ENCODE data around the gene ZIC4.

ZIC4 gene

DNA sequence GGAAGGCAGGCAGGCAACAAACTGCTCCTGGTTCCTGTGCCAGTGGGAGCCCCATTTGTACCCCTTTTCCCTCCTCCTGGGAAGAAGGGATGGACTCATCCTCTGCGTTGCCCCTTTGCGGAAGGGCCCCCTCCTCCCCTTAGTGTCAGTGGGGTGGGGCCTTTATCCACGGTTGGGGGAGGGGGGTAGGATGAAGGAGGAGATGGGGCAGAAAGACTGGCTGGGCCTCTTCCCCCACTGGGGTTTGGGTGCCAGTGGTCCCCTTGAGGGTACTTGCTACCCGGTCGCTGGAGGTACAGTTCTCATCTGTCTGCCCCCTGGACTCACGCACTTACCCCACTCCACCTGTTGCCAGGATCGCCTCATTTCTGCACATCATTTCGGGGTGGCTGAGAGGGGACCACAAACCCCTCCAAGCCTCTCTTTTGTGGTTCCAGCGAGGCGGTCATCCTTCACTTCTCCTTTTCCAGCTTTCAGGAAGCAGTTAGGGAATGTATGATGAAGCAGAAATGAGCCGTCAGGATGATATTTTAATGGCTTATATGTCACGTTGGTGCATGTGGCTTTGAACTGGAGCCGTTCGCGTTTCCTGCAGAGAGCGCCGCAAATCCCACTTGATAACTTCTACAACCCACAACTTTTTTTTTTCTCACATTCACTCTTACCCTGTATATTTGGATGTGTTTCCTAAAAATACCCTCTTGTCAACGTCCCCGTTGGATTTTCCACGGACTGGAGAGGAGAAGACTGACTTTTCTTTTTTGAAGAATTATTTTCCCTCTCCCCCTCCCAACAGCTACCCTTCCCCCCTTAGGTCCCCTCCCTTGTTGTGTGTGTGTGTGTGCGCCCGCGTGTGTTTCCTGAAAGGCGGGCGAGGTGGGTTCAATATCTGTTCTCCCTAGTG lies at the start of gene ZIC4:
ZIC4 (minus strand) TSS at position 516 of the 904 bp plus-strand sequence. CDS start 3,746 bp downstream, outside the sequence.
- no peak for ATAC-seq (replicated peaks)
- H3K4me1 Mint-ChIP-seq: peaks cover 7 to 25% of the 10 kb centered on the region in 2 donors
- no peak for DNase-seq
- H3K27me3 Mint-ChIP-seq: peaks cover 71 to 90% of the 10 kb centered on the region in 2 donors
- H3K9me3 Mint-ChIP-seq: peaks cover 6 to 8% of the 10 kb centered on the region in 2 donors
- no peak within 1 kb of the TSS for H3K27ac Mint-ChIP-seq
- peaks cover 10 to 22% of the 10 kb centered on the region in 2 donors for H3K36me3 Mint-ChIP-seq
- no peak within 1 kb of the TSS for H3K4me3 Mint-ChIP-seq

DNA sequence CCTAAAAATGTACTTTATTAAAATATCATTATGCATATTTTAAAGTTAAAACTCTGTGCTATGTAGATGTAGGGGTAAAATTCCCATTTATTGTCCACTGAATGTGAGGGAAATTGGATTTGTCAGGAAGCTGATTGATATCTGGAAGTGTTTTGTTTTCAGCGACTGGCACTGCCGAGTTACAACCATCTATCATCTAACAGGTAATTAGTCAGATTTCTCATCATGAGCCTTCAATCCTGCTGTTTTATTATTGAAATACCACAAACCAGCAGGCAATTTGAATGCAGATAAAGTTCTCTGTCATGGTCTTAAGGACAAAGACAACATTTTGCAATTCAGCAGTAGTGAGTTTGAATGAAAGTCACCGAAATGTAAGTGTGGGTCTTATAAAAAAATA lies 43.3 kb upstream of the ZIC4 start:
- ATAC-seq (replicated peaks) (no peak), DNase-seq (no peak)
- H3K4me1 Mint-ChIP-seq: no peaks in the 10 kb centered on the region
- H3K27ac Mint-ChIP-seq: no peak overlapping the region
- H3K9me3 Mint-ChIP-seq: no peaks in the 10 kb centered on the region
- H3K36me3 Mint-ChIP-seq: no peaks in the 10 kb centered on the region
- H3K4me3 Mint-ChIP-seq: no peak overlapping the region
- H3K27me3 Mint-ChIP-seq: no peaks in the 10 kb centered on the region

DNA sequence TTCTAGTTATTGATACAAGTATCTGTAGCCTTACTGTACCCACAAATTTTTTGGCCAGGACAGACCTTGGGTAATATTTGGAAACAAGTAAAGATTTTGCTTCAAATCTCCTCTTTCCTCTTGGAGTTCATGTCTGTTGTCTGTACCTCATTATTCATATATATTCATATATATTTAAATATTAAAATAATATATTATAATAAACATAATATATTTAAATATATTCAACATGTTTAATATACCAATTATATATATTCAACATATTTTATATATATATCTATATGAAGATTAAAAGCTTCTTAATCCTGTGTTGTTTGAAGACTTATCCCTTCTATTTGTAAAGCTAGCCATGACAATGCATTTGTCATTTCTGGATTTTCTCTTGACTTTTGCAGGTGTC lies 40.9 kb upstream of the ZIC4 start:
- no peaks in the 10 kb centered on the region for H3K4me1 Mint-ChIP-seq
- H3K4me3 Mint-ChIP-seq: no peak overlapping the region
- no peak for ATAC-seq (replicated peaks)
- DNase-seq: no peak
- H3K27ac Mint-ChIP-seq: no peak overlapping the region
- no peaks in the 10 kb centered on the region for H3K27me3 Mint-ChIP-seq
- H3K9me3 Mint-ChIP-seq: no peaks in the 10 kb centered on the region
- no peaks in the 10 kb centered on the region for H3K36me3 Mint-ChIP-seq

DNA sequence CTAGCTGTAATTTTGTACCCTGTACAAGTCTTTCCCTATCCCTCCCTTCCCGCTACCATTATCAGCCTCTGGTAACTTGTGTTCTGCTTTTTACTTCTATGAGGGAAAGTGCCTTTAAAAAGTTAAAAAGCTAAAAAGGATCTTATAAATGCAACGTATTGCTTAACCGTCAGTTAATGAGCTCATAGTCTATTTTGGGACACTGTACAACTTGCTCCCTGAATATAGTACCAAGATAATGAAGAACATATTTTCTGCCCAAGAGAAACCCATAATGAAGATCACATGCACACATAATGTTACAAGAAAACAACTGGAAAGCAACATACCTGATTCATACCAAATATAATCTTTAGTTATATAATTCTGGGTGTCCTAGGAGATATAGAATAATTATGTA lies 25.4 kb upstream of the ZIC4 start:
- H3K9me3 Mint-ChIP-seq: peaks cover 0 to 4% of the 10 kb centered on the region in 2 donors
- H3K4me3 Mint-ChIP-seq: no peak overlapping the region
- DNase-seq: no peak

DNA sequence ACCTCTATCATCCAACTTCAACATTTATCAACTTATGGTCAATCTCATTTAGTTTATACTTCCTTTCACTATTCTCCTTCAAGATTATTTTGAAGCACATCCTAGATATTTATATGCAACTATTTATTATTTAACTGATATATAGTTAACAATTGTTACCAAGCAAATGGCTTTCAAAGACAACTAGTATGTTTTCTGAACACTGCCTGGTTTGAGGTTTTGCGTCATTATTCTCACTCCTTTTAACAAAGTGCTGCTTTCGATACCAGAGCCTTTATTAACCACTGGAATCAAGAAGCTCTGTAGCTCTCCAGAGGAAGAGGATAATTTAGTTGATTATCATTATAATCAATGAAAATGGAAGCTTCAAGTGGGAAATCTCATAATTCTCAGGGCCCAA lies 22.4 kb upstream of the ZIC4 start:
- DNase-seq (no peak), ATAC-seq (replicated peaks) (no peak)
- Mint-ChIP-seq H3K27me3 (peaks cover 9 to 29% of the 10 kb centered on the region in 2 donors), H3K4me3 (no peak overlapping the region), H3K9me3 (peaks cover 0 to under 1% of the 10 kb centered on the region in 2 donors), H3K27ac (no peak overlapping the region), H3K36me3 (peaks cover 0 to under 1% of the 10 kb centered on the region in 2 donors), H3K4me1 (no peaks in the 10 kb centered on the region)

More for the DNA sequence above, 25.4 kb upstream of the ZIC4 start:
- Mint-ChIP-seq H3K36me3 (no peaks in the 10 kb centered on the region), H3K27ac (no peak overlapping the region), H3K27me3 (peaks cover 9 to 17% of the 10 kb centered on the region in 2 donors), H3K4me1 (no peaks in the 10 kb centered on the region)
- no peak for ATAC-seq (replicated peaks)

DNA sequence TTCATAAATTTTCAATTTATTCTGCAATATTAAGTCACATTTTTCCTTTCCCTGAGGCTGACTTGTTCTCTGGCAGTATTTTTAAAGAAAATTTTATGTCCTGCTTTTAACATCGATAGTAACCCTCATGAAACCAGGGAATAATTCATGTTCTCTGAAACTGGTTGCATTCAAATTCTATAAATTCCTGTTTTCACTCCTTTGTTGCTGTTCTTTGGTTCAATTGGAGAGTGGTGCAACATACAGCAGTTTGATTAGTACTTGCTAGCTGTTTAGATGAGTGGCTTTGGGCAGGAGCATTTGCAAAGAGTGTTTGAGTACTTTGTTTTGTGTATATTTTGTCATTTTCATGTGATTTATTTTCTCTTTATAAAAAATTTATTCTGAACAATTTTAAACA lies 22.0 kb upstream of the ZIC4 start:
- no peak for DNase-seq
- Mint-ChIP-seq H3K36me3 (peaks cover 0 to 2% of the 10 kb centered on the region in 2 donors), H3K9me3 (peaks cover 0 to 2% of the 10 kb centered on the region in 2 donors), H3K27me3 (peaks cover 11 to 33% of the 10 kb centered on the region in 2 donors), H3K27ac (no peak overlapping the region), H3K4me1 (no peaks in the 10 kb centered on the region), H3K4me3 (no peak overlapping the region)
- no peak for ATAC-seq (replicated peaks)

DNA sequence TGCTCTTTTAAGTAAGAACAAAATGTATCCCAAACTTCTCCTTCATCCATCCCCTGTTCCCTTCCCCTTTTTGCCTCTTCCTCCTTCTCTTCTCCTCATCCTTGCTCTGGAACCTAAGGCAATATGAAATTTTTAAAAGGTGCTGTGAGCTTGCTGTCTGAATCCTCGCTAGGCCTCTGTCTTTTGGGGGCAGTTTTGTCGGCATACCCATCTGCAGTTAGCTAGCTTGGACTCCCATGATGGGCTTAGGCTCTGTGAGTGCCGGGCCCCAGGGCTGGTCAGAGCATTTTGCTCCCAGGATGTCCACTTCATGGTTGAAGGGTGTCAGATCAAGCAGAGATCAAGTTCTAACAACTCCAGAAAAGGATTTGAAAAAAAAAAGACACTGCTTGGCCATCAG lies 21.4 kb upstream of the ZIC4 start:
- Mint-ChIP-seq H3K27me3 (peaks cover 15 to 39% of the 10 kb centered on the region in 2 donors), H3K9me3 (peaks cover 0 to 2% of the 10 kb centered on the region in 2 donors), H3K4me3 (no peak overlapping the region), H3K4me1 (no peaks in the 10 kb centered on the region), H3K36me3 (peaks cover 0 to 2% of the 10 kb centered on the region in 2 donors), H3K27ac (no peak overlapping the region)
- DNase-seq (no peak), ATAC-seq (replicated peaks) (no peak)

DNA sequence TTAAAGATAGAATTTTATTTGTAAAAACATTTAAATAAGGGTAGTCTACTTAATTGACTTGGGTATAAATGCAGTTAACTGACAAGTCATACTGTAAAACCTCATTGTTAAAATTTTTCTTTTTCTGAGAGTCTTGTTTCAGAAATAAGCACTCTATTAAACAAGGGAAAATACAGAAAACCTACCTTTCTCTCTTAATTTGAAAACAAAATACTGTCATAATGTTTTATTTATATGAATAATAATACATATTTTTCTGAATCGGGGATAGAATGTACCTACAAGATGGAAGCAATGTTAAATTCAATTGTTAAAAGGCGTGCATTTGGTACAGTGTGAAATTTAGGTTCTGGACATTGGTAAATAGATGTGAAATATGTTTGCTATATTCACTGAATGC lies 20.6 kb upstream of the ZIC4 start:
- Mint-ChIP-seq H3K9me3 (peaks cover 0 to 2% of the 10 kb centered on the region in 2 donors), H3K4me1 (no peaks in the 10 kb centered on the region), H3K36me3 (peaks cover 0 to 2% of the 10 kb centered on the region in 2 donors), H3K27ac (no peak overlapping the region), H3K27me3 (peaks cover 23 to 40% of the 10 kb centered on the region in 2 donors), H3K4me3 (no peak overlapping the region)
- no peak for DNase-seq
- ATAC-seq (replicated peaks): no peak

DNA sequence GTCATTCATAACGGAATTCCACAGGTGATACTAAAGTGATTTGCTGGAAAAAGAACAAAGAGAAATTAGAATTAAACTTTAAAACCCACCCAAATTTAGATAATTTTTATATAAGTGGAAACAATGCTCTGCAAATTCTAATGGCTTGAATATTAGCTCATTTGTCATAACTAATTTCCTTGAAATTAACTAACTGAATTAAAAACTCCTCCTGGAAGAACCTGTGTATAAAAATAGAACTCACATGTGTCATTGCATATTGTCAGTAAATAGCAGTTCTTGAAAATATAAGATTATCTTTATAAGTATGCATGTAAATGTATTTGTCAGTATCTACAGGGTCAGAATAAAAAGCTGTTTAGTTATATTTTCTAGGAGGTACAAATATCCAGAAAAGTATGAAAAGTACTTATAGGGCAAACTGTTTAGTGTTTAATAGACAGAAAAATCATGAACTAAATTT lies 19.1 kb upstream of the ZIC4 start:
- H3K27ac Mint-ChIP-seq: no peak overlapping the region
- no peak for ATAC-seq (replicated peaks)
- H3K27me3 Mint-ChIP-seq: peaks cover 33 to 47% of the 10 kb centered on the region in 2 donors
- H3K4me1 Mint-ChIP-seq: no peaks in the 10 kb centered on the region
- DNase-seq: no peak
- H3K9me3 Mint-ChIP-seq: peaks cover 0 to 2% of the 10 kb centered on the region in 2 donors
- peaks cover 0 to 2% of the 10 kb centered on the region in 2 donors for H3K36me3 Mint-ChIP-seq
- H3K4me3 Mint-ChIP-seq: no peak overlapping the region

DNA sequence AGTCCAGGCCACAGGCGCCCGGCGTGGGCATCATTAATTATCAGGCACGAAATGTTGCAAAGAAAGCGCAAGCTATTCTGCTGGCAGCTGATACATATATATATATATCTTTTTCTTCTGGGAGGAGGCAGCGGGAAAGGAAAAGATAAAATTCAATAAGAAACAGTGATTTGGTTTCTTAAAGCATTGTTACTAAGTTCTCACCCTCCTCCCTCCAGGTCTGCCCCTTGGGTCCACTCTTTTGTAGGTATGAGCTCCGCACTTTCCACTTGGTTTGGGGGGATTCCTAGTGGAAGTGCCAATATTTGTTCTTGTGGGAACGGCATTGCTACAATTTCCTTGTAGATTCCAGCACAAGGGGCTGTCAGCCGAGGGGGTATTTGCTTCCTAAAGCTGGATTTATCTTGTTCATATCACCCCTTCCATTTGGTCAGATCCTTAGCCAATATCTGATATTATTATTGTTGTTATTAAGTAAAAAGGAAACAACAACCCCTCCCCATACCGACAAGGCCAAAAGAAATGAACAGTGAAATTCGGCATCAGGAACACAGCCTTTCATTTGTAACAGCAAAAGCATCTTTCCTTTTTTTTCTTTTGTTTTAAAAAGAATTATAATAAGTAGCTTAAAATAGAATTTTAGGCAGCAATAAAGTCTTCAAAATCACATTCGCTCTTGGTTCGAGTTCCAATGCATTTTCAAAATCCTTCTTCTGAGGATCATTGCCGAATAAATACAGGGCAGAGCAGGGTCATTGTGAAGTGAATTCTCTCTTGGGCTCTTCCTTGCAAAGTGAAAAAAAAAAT lies 18.4 kb upstream of the ZIC4 start:
- no peak overlapping the region for H3K27ac Mint-ChIP-seq
- H3K4me1 Mint-ChIP-seq: peaks cover under 1 to 2% of the 10 kb centered on the region in 2 donors
- ATAC-seq (replicated peaks): no peak
- H3K27me3 Mint-ChIP-seq: peaks cover 39 to 54% of the 10 kb centered on the region in 2 donors
- no peak overlapping the region for H3K4me3 Mint-ChIP-seq
- peaks cover under 1 to 2% of the 10 kb centered on the region in 2 donors for H3K36me3 Mint-ChIP-seq
- no peak for DNase-seq
- H3K9me3 Mint-ChIP-seq: peaks cover under 1 to 2% of the 10 kb centered on the region in 2 donors

DNA sequence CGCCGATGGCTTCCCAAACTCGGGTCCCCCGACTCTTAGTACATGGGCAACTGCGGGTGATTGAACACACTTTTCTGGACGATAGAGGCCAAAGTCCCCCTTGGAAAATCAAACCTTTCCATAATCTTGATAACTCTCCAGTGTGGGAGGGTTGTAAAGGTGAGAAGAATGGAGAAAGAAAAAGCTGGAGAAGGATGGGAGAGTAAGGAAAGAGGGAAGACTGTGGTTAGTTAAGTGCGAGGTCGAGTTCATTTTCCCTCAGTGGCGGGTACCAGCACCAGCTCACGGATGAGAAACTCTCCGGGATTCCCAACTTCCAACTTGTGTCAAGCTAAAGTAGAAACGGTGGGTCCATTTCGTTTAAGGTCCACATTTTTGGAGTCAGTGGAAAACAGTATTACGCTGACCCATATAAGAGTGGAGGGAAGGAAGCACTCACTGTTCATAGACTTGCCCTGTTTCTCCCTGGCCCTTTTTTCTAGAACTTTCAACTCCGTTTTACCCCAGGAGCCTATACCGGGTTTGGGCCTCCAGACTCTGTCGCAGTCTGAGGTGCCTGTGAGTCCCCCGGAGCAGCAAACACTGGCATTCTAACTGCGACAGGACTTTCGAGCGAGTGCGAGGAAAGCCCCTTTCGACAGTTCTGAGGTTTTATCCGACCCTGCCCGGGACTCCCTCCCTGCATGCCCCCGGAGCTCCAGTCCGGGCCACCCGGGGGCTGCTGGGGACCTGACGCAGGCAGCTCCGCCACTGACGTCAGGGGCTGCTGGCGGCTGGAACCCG lies 17.6 kb upstream of the ZIC4 start:
- no peak for DNase-seq
- Mint-ChIP-seq H3K9me3 (peaks cover 4% of the 10 kb centered on the region in 2 donors), H3K4me3 (no peak overlapping the region), H3K27me3 (peaks cover 44 to 62% of the 10 kb centered on the region in 2 donors), H3K4me1 (peaks cover 4 to 7% of the 10 kb centered on the region in 2 donors), H3K27ac (peak overlapping the region; percentile 56), H3K36me3 (peaks cover 2 to 3% of the 10 kb centered on the region in 2 donors)
- ATAC-seq (replicated peaks): no peak

DNA sequence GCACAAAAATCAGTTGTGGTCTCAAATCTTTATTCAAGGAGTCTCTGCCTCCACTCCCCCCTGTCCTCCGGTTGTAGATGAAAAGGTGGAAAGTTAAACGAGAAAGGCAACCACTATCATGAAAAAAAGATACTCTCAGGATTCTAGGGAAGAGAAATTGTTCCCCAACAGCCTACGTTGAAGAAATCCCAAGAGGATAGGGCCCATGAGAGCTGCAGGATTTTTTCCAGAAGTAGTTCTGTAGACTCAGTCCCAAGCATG lies 17.1 kb upstream of the ZIC4 start:
- Mint-ChIP-seq H3K27ac (peak overlapping the region; percentile 42), H3K27me3 (peaks cover 49 to 67% of the 10 kb centered on the region in 2 donors), H3K4me3 (no peak overlapping the region), H3K9me3 (peaks cover 4% of the 10 kb centered on the region in 2 donors), H3K4me1 (peaks cover 4 to 7% of the 10 kb centered on the region in 2 donors), H3K36me3 (peaks cover 2 to 3% of the 10 kb centered on the region in 2 donors)
- DNase-seq: no peak
- ATAC-seq (replicated peaks): no peak

DNA sequence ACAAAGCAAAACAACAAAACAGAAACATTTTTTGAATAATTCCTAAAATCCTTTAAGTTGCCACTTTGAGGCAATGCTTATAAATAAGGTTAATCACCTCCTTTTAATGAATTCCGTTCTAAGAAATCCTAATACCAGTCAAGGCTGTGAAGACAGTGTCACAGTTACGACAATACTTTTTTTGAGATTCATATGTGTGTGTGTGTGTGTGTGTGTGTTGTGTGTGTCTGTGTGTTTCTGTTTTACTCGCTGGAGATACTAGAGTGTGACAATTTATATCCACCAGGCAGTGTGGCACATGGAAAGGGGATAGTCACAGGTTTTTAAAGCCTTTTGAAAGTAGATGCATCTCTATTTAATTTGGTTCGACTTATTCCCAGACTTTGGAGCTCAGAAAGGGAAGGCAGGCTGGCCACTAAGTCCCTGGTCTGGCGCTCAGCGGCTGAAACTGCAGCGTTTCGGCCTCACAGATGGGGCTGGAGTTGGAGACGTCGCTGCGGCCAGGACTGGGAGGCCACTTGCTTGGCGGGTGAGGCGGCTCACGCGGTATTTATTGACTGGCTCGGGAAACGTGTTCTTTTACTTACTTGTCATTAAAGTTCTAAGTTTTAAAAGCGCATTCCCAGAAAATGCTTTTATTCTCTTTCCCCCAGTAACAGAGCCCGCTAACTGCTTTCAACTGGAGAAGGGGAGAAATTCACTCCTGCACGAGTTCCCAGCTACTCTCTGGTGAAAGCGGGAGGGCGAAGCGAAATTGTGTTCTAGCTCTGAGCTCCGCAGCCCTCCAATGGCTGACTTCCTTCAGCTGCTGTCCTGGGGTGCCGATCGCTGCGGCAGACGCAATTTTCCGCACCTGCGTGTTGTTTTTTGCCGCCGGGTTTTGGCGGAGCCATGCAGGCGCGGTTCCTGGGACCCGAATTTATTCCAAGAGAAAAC lies 16.5 kb upstream of the ZIC4 start:
- peaks cover 2 to 3% of the 10 kb centered on the region in 2 donors for H3K36me3 Mint-ChIP-seq
- ATAC-seq (replicated peaks) (no peak), DNase-seq (no peak)
- peaks cover 4% of the 10 kb centered on the region in 2 donors for H3K9me3 Mint-ChIP-seq
- H3K4me3 Mint-ChIP-seq: no peak overlapping the region
- peak overlapping the region; percentile 67 for H3K27ac Mint-ChIP-seq
- H3K27me3 Mint-ChIP-seq: peaks cover 51 to 70% of the 10 kb centered on the region in 2 donors
- peaks cover 4 to 7% of the 10 kb centered on the region in 2 donors for H3K4me1 Mint-ChIP-seq

All from stimulated activated naive B cell treated with anti-CD40 and anti-IgM and Interleukin-4, amounts not matched to agents 10 μg/mL and 1 μg/mL and 100 μg/mL, for 72 hours (primary cell).